ENCODE measurements around the gene CHST1.

CHST1 gene

GRCh38 chr11:45669956-45670355 is 4.5 kb upstream of the CHST1 start:
- no peak overlapping the region for H2AFZ ChIP-seq (ENCODE audit: low read depth)
- no peak overlapping the region for H3K9ac ChIP-seq
- peaks cover 23% of the 10 kb centered on the region for H3K27me3 ChIP-seq (ENCODE audit: insufficient read depth, low read depth)
- TF ChIP-seq CTCF (conservative IDR thresholded peaks at IDR 0.05; ENCODE audit: low read depth, low read length), result no peak
- H3K4me1 ChIP-seq (ENCODE audit: low read depth, poor library complexity, severe bottlenecking), result no peaks in the 10 kb centered on the region
- no peak overlapping the region for H3K4me2 ChIP-seq
- H4K20me1 ChIP-seq (ENCODE audit: insufficient read depth), result no peaks in the 10 kb centered on the region
- no peaks in the 10 kb centered on the region for H3K79me2 ChIP-seq (ENCODE audit: insufficient read depth, low read depth)
- no peaks in the 10 kb centered on the region for H3K36me3 ChIP-seq (ENCODE audit: insufficient read depth)
- no peak overlapping the region for H3K27ac ChIP-seq
- H3K4me3 ChIP-seq (IDR thresholded peaks at IDR 0.05; ENCODE audit: insufficient read depth, low read depth, low read length), result no peak overlapping the region

GRCh38 chr11:45669146-45669545 is 3.7 kb upstream of the CHST1 start:
- H4K20me1 ChIP-seq (ENCODE audit: insufficient read depth), result no peaks in the 10 kb centered on the region
- peaks cover 29% of the 10 kb centered on the region for H3K27me3 ChIP-seq (ENCODE audit: insufficient read depth, low read depth)
- H3K4me1 ChIP-seq (ENCODE audit: low read depth, poor library complexity, severe bottlenecking), result no peaks in the 10 kb centered on the region
- no peaks in the 10 kb centered on the region for H3K36me3 ChIP-seq (ENCODE audit: insufficient read depth)
- H3K4me3 ChIP-seq (IDR thresholded peaks at IDR 0.05; ENCODE audit: insufficient read depth, low read depth, low read length), result no peak overlapping the region
- H3K79me2 ChIP-seq (ENCODE audit: insufficient read depth, low read depth), result no peaks in the 10 kb centered on the region
- H2AFZ ChIP-seq (ENCODE audit: low read depth), result no peak overlapping the region
- H3K9ac ChIP-seq, result no peak overlapping the region
- no peak overlapping the region for H3K4me2 ChIP-seq
- TF ChIP-seq CTCF (conservative IDR thresholded peaks at IDR 0.05; ENCODE audit: low read depth, low read length), result no peak
- H3K27ac ChIP-seq, result no peak overlapping the region

- Histone ChIP-seq H3K36me3 (ENCODE audit: insufficient read depth) (no peaks in the 10 kb centered on the region), H2AFZ (ENCODE audit: low read depth) (no peak overlapping the region), H3K4me2 (no peak overlapping the region), H3K27ac (no peak overlapping the region), H3K4me1 (ENCODE audit: low read depth, poor library complexity, severe bottlenecking) (no peaks in the 10 kb centered on the region), H3K27me3 (ENCODE audit: insufficient read depth, low read depth) (peaks cover 39% of the 10 kb centered on the region), H3K9ac (no peak overlapping the region), H4K20me1 (ENCODE audit: insufficient read depth) (no peaks in the 10 kb centered on the region), H3K4me3 (IDR thresholded peaks at IDR 0.05; ENCODE audit: insufficient read depth, low read depth, low read length) (no peak overlapping the region), H3K79me2 (ENCODE audit: insufficient read depth, low read depth) (no peaks in the 10 kb centered on the region)
- TF ChIP-seq CTCF (conservative IDR thresholded peaks at IDR 0.05; ENCODE audit: low read depth, low read length), result no peak
These were observed 2.7 kb upstream of the CHST1 start for GRCh38 chr11:45667929-45668680.

GRCh38 chr11:45666648-45667642 is 1.5 kb upstream of the CHST1 start:
- no peak overlapping the region for H2AFZ ChIP-seq (ENCODE audit: low read depth)
- H3K4me1 ChIP-seq (ENCODE audit: low read depth, poor library complexity, severe bottlenecking), result no peaks in the 10 kb centered on the region
- H3K4me3 ChIP-seq (IDR thresholded peaks at IDR 0.05; ENCODE audit: insufficient read depth, low read depth, low read length), result no peak overlapping the region
- no peak overlapping the region for H3K27ac ChIP-seq
- H3K9ac ChIP-seq, result no peak overlapping the region
- H3K79me2 ChIP-seq (ENCODE audit: insufficient read depth, low read depth), result no peaks in the 10 kb centered on the region
- no peaks in the 10 kb centered on the region for H3K36me3 ChIP-seq (ENCODE audit: insufficient read depth)
- no peak for TF ChIP-seq CTCF (conservative IDR thresholded peaks at IDR 0.05; ENCODE audit: low read depth, low read length)
- H3K4me2 ChIP-seq, result no peak overlapping the region
- H3K27me3 ChIP-seq (ENCODE audit: insufficient read depth, low read depth), result peaks cover 51% of the 10 kb centered on the region
- no peaks in the 10 kb centered on the region for H4K20me1 ChIP-seq (ENCODE audit: insufficient read depth)

Measured in KMS-11 (cell line).